HepG2 (cell line): ENCODE measurements around the gene SIRT7. TPM values are rescaled to one million over a fixed set of nuclear protein-coding genes. Genes with fewer than 3 reads are reported as not detected.

Experiments
- ATAC-seq: fragments of 200-7000 bp; cut with Tn5 transposase; 3 replicates; pipeline ENCODE4 v1.9.1; 2020; ENCODE audit warnings: mild to moderate bottlenecking, moderate library complexity
- BruUV-seq: library from RNA; stranded (reverse); fragments of 400-500 nt; replicated peaks from 2 replicates; lab custom pipeline; 2021; lab: Mats Ljungman, UMichigan
- CTCF ChIA-PET: fragments of 300-600 bp; formaldehyde crosslinking; extraction: SDS; loops from one replicate; lab custom pipeline; 2021; ENCODE audit warnings: low total read pairs, inconsistent platforms, low intra/inter-chr PET ratio; lab: Yijun Ruan, JAX
- POLR2A ChIA-PET: fragments of 350-600 bp; sonication (Branson Sonifier 250); formaldehyde crosslinking; loops from one replicate; lab custom pipeline; 2020; ENCODE audit warnings: antibody characterized with exemption, inconsistent platforms; lab: Yijun Ruan, JAX
- DNase-seq: peaks from one replicate; pipeline ENCODE4 v3.0.0-alpha.2; 2015; ENCODE audit warnings: low spot score
- FAIRE-seq: peaks from 3 replicates; lab custom pipeline; 2011; peaks lifted over from hg19 to GRCh38; lab: Jason Lieb, UNC
- H2AFZ ChIP-seq: one replicate; pipeline ENCODE4 v1.6.1; 2011; ENCODE audit warnings: low read length, inconsistent platforms
- H3K27ac ChIP-seq: fragments of 300-600 bp; 3 replicates; pipeline ENCODE4 v1.8.0; 2011; ENCODE audit warnings: mixed run types, mild to moderate bottlenecking, mixed read lengths, low read length, inconsistent platforms; ENCODE audit not compliant: insufficient read depth; ENCODE audit errors: extremely low read length
- H3K27me3 ChIP-seq, 2 experiments: fragments of 200-600 bp in 1 of 2; 2 replicates in 1 of 2; 3 replicates in 1 of 2; pipeline versions ENCODE4 v1.6.0 to v1.8.0; 2011; ENCODE audit warnings: low read length in 2 of 2, mild to moderate bottlenecking in 2 of 2, moderate library complexity in 2 of 2, inconsistent platforms in 1 of 2; ENCODE audit not compliant: insufficient read depth in 2 of 2, control insufficient read depth in 1 of 2
- H3K36me3 ChIP-seq, 2 experiments: fragments of 200-600 bp in 1 of 2; replicated peaks in 1 of 2; 2 replicates in 1 of 2; 3 replicates in 1 of 2; pipeline versions ENCODE4 v1.5.1 to v1.8.0; 2011; ENCODE audit warnings: low read length in 2 of 2, inconsistent platforms in 1 of 2; ENCODE audit not compliant: insufficient read depth in 2 of 2, control insufficient read depth in 1 of 2
- H3K4me1 ChIP-seq: 2 replicates; pipeline ENCODE4 v1.5.1; 2012; ENCODE audit warnings: low read length, inconsistent platforms; ENCODE audit not compliant: insufficient read depth
- H3K4me2 ChIP-seq: 2 replicates; pipeline ENCODE4 v1.6.0; 2011; ENCODE audit warnings: low read depth, low read length, inconsistent platforms
- H3K4me3 ChIP-seq, 3 experiments: fragments of 200-600 bp in 1 of 3; sonication (generic), shearing (Covaris generic) in 1 of 3; replicated peaks in 1 of 3; 2 replicates each; pipeline ENCODE4 v1.5.1; 2011 to 2016; ENCODE audit warnings: low read length in 3 of 3, inconsistent platforms in 2 of 3, low read depth in 2 of 3, mild to moderate bottlenecking in 2 of 3, control low read depth in 1 of 3, mixed read lengths in 1 of 3; ENCODE audit not compliant: insufficient read depth in 1 of 3
- H3K79me2 ChIP-seq: one replicate; pipeline ENCODE4 v1.6.1; 2011; ENCODE audit warnings: low read length, inconsistent platforms; ENCODE audit not compliant: insufficient read depth
- H3K9ac ChIP-seq: 2 replicates; pipeline ENCODE4 v1.6.0; 2011; ENCODE audit warnings: mild to moderate bottlenecking, low read depth, low read length, inconsistent platforms; ENCODE audit not compliant: insufficient read depth
- H3K9me3 ChIP-seq: 2 replicates; pipeline ENCODE4 v1.5.1; 2012; ENCODE audit warnings: mild to moderate bottlenecking, low read length
- H4K20me1 ChIP-seq: 2 replicates; pipeline ENCODE4 v1.6.0; 2011; ENCODE audit warnings: inconsistent platforms, mild to moderate bottlenecking, low read length, moderate library complexity; ENCODE audit not compliant: insufficient read depth
- AGO2 ChIP-seq: fragments of 200-400 bp; formaldehyde crosslinking; optimal IDR thresholded peaks from 2 replicates; pipeline ENCODE3; 2017; ENCODE audit warnings: mild to moderate bottlenecking, low read depth, low read length, moderate library complexity
- FOXM1 ChIP-seq: sonication (generic); formaldehyde crosslinking; IDR thresholded peaks from 2 replicates; pipeline ENCODE4 v1.5.0; 2020; ENCODE audit warnings: missing genetic modification reagents
- KAT8 ChIP-seq: IDR thresholded peaks from 2 replicates; pipeline ENCODE4 v1.6.1; 2016; ENCODE audit warnings: missing genetic modification reagents, missing compliant biosample characterization
- KDM5B ChIP-seq: sonication (generic); formaldehyde crosslinking; IDR thresholded peaks from 2 replicates; pipeline ENCODE4 v1.4.0; 2020; ENCODE audit warnings: missing genetic modification reagents, mild to moderate bottlenecking, borderline replicate concordance
- MBD4 ChIP-seq: IDR thresholded peaks from 2 replicates; pipeline ENCODE4 v1.6.1; 2012; ENCODE audit warnings: low read length, inconsistent platforms, borderline replicate concordance
- NR2C2 ChIP-seq: sonication (generic); formaldehyde crosslinking; IDR thresholded peaks from 2 replicates; pipeline ENCODE4 v1.4.0; 2020; ENCODE audit warnings: missing genetic modification reagents, mild to moderate bottlenecking, moderate library complexity, borderline replicate concordance
- NR2F6 ChIP-seq, 2 experiments: IDR thresholded peaks; 2 replicates each; pipeline ENCODE4 v1.6.1; 2016; ENCODE audit warnings: antibody characterized with exemption in 1 of 2, mild to moderate bottlenecking in 1 of 2
- RBM39 ChIP-seq: fragments of 200-400 bp; formaldehyde crosslinking; IDR thresholded peaks from one replicate; pipeline ENCODE4 v1.6.1; 2018; ENCODE audit warnings: antibody characterized with exemption, mild to moderate bottlenecking, low read depth, low read length; ENCODE audit not compliant: poor library complexity, severe bottlenecking
- SMAD3 ChIP-seq: sonication (generic); formaldehyde crosslinking; IDR thresholded peaks from 2 replicates; pipeline ENCODE4 v1.4.0; 2020; ENCODE audit warnings: missing genetic modification reagents
- ZNF232 ChIP-seq: sonication (generic); formaldehyde crosslinking; IDR thresholded peaks from 2 replicates; pipeline ENCODE4 v1.4.0; 2020; ENCODE audit warnings: missing genetic modification reagents, borderline replicate concordance
- WGBS: methylation state at CpG from one replicate; pipeline ENCODE4 v1.1.6; 2017; ENCODE audit warnings: low lambda C conversion rate; 5-methylcytosine and 5-hydroxymethylcytosine counted together
- in situ Hi-C: cut with HindIII; loops from 2 replicates; pipeline ENCODE4 v1.10.0; 2017; ENCODE audit warnings: low pct_unique_long_range_greater_than_20kb; ENCODE audit not compliant: extremely low pct_ligation_motif_present
- intact Hi-C: fragments of 100-400 bp; cut with micrococcal nuclease; formaldehyde crosslinking; loops from one replicate; pipeline ENCODE4 v1.10.0; 2022; ENCODE audit not compliant: unreplicated experiment
- polyA plus RNA-seq, 8 experiments: library from polyadenylated mRNA; depleted of rRNA in 3 of 8; stranded (reverse) in 7 of 8; unstranded in 1 of 8; fragments of >200 nt; fragmentation: Illumina TruSeq in 4 of 8; extraction: Trizol in 4 of 8; gene quantifications; 2 replicates each; pipeline versions ENCODE4 v1.2.1 to v1.2.3, GENCODE V29; 2011 to 2016; ENCODE audit warnings: low read depth in 4 of 8, missing spikeins in 1 of 8, mixed read lengths in 1 of 8; ENCODE audit not compliant: insufficient read depth in 1 of 8
- total RNA-seq, 5 experiments: library from RNA; depleted of rRNA; stranded (reverse); fragments of >200 nt; fragmentation: Illumina TruSeq; extraction: Trizol; gene quantifications; 2 replicates each; pipeline ENCODE4 v1.2.3, GENCODE V29; 2016; ENCODE audit warnings: low read depth in 1 of 5
- TF ChIP-seq, protein P1 (sequence below): sonication (generic); formaldehyde crosslinking; IDR thresholded peaks from 2 replicates; pipeline ENCODE4 v1.8.0; 2022; ENCODE audit warnings: missing genetic modification reagents, low read depth, mild to moderate bottlenecking, borderline replicate concordance

SIRT7 gene
- total and polyA plus RNA-seq, 2 of the 13 experiments (the other 11 are each of a cell fraction or from before 2014, with no cell fraction given), result 8.3 to 24.8 TPM

DNA sequence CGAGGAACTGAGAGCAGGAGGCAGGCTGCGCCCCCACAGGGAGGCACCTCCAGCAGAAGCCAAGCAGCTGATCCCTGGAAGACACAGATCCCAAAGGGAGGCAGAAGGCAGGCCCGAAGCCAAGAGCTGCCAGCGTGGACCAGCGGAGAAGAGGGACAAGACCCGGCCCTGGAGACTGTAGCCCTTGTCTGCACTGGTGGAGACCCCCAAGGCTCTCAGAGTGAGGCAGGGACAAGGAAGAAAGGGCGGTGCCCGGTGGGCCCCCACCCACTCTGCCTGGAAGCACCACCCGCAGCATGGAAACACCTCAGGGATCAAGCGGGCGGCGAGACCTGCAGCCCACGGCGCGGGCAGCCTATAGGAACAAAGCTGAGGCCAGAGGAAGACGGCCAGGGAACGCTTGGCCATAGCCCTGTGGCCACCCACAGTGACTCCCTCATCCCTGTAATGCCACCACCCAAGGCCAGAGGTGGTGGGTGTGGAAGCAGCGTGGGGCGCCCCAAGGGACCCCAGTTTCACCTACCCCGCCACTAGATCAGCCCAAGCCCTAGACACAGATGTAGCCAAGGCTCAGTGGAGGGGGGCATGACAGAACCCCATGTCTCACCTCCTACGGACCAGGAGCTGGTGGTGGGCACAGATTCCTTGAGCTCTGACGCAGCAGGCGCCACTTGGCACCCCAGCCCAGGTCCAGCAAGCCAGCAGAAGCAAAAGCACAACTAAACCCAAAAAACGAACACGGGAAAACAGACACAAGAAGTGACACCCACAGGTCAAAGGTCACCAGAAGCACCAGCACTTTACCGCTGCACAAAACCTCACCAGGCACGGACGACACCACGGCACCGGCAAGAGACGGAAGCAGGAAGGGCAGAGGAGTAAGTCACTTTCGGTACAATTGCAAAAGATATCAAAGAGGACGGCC is 2.9 kb upstream of the SIRT7 start (continued):
- TF ChIP-seq NR2C2 (CRISPR knock-in tag), result 0 out of 2 replicates have a peak, but pooled peaks have one; percentile 29
- TF ChIP-seq FOXM1 (CRISPR knock-in tag), result no peak
- TF ChIP-seq RBM39, result peak; percentile 41
- TF ChIP-seq, protein P1, sequence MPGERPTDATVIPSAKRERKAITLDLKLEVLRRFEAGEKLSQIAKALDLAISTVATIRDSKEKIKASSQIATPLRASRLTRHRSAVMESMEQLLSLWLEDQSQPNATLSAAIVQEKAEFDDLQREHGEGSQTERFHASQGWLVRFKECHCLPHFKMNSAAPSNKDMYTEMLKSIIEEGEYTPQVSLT (CRISPR knock-in tag), result no peak
- TF ChIP-seq NR2F6 (IDR thresholded peaks at IDR 0.05), result peak; percentile 63; the same call in 1 of the 2 replicates
- TF ChIP-seq NR2F6 (CRISPR knock-in tag; IDR thresholded peaks at IDR 0.05), result no peak
- TF ChIP-seq AGO2, result peak; percentile 94
- TF ChIP-seq ZNF232 (CRISPR knock-in tag), result no peak

DNA sequence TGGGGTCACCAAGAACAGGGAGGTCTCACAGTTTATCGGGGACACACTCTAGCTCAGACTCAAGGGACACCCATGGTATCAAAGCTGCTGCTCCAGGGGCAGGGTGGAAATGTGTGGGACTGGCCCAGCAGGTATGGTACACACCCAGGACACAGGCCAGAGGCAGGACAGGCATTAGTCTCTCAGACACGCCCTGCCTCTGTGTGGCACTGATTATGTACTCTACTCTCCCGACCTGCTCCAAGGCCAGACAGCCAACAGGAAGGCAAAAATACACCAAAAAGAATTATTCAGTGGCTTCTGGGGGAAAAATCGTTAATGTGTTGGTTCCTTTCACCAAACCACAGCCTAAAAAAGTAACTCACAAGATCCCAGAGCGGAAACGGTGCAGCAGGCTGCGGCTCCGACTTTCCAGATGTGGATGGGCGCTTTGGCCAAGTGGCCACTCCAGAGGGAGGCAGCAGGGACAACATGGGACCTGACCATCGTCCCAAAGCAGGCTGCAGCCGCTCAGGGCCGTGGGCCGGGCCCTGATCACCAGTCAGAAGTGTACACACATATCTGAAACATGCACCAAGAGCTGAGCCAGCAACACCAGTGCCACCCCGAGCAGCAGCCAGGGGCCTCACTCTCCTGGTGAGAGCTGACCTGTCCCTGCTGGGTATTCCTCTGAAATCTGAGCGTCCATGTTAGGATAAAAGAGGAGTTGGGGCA is 1.0 kb upstream of the SIRT7 start:
- Histone ChIP-seq H3K27ac (no peak overlapping the region), H3K4me3 (no peak overlapping the region), H2AFZ (no peak overlapping the region), H3K36me3 (peaks cover 40 to 50% of the 10 kb centered on the region in 2 experiments), H4K20me1 (peaks cover 7% of the 10 kb centered on the region; the same call in 1 of the 2 replicates), H3K4me1 (peaks cover 35% of the 10 kb centered on the region), H3K27me3 (no peaks in the 10 kb centered on the region), H3K4me2 (peak overlapping the region; percentile 83; the same call in 1 of the 2 replicates), H3K79me2 (peaks cover 57% of the 10 kb centered on the region), H3K9me3 (no peaks in the 10 kb centered on the region), H3K9ac (no peak overlapping the region)
- 94% methylated on average over 15 of the region's 15 CpGs for WGBS
- FAIRE-seq, result no peak
- in situ Hi-C loops (no loop called here), intact Hi-C loops (no loop called here)
- ChIA-PET CTCF (no interaction called here), POLR2A (no interaction called here)
- TF ChIP-seq MBD4 (no peak), KAT8 (CRISPR knock-in tag) (no peak), KDM5B (no peak), SMAD3 (no peak)
- no peak for DNase-seq
- BruUV-seq, result no TSS peak
- peak; percentile 13 for ATAC-seq
